GM23338 (cell line): ENCODE results near the gene MZB1.

ENCODE experiments used
- CREB1 ChIP-seq: fragments of 250-450 bp; sonication (Bioruptor Pico); IDR thresholded peaks from 2 replicates; pipeline ENCODE4 v1.5.0; 2020; ENCODE audit warnings: low read depth, mild to moderate bottlenecking, moderate library complexity
- CTCF ChIP-seq, 2 experiments: fragments of 200-600 bp in 1 of 2; sonication (generic) in 1 of 2; conservative IDR thresholded peaks; 2 replicates each; pipeline versions ENCODE4 v1.5.1 to v1.6.1; 2016 to 2017; ENCODE audit warnings: antibody characterized with exemption in 2 of 2, low read depth in 2 of 2, mild to moderate bottlenecking in 2 of 2, moderate library complexity in 1 of 2
- ETS1 ChIP-seq: IDR thresholded peaks from 2 replicates; pipeline ENCODE4 v1.6.1; 2016; ENCODE audit warnings: antibody characterized with exemption
- EZH2 ChIP-seq: fragments of 200-600 bp; sonication (generic); IDR thresholded peaks from one replicate; pipeline ENCODE4 v1.8.0; 2017; ENCODE audit warnings: antibody characterized with exemption, mild to moderate bottlenecking, low read depth; ENCODE audit not compliant: unreplicated experiment
- EZH2phosphoT487 ChIP-seq: fragments of 200-600 bp; sonication (generic); IDR thresholded peaks from one replicate; pipeline ENCODE4 v1.8.1; 2018; ENCODE audit warnings: antibody characterized with exemption; ENCODE audit not compliant: unreplicated experiment
- JUNB ChIP-seq: IDR thresholded peaks from one replicate; pipeline ENCODE4 v1.6.1; 2016; ENCODE audit warnings: antibody characterized with exemption; ENCODE audit not compliant: unreplicated experiment
- NANOG ChIP-seq: IDR thresholded peaks from 2 replicates; pipeline ENCODE4 v1.6.1; 2016; ENCODE audit warnings: antibody characterized with exemption, borderline replicate concordance
- POLR2AphosphoS5 ChIP-seq: IDR thresholded peaks from 2 replicates; pipeline ENCODE4 v1.6.1; 2016; ENCODE audit warnings: antibody characterized with exemption, low read depth
- STAT1 ChIP-seq: IDR thresholded peaks from one replicate; pipeline ENCODE4 v1.6.1; 2016; ENCODE audit warnings: antibody characterized with exemption; ENCODE audit not compliant: unreplicated experiment
- TF ChIP-seq, protein P1 (sequence below): fragments of 250-450 bp; sonication (Bioruptor Pico); IDR thresholded peaks from 2 replicates; pipeline ENCODE4 v1.5.0; 2020; ENCODE audit warnings: mild to moderate bottlenecking, moderate library complexity
- TF ChIP-seq, protein P2 (sequence below): IDR thresholded peaks from one replicate; pipeline ENCODE4 v1.6.1; 2018; ENCODE audit warnings: antibody characterized with exemption; ENCODE audit not compliant: unreplicated experiment

GRCh38 chr5:139402561-139403158 lies 12.9 kb upstream of the MZB1 start:
- peak; percentile 88 to 89 for TF ChIP-seq CTCF (conservative IDR thresholded peaks at IDR 0.05; ENCODE audit: low read depth in 2 of 2)
- TF ChIP-seq EZH2phosphoT487, result no peak
- TF ChIP-seq STAT1, result no peak
- TF ChIP-seq, protein P1, sequence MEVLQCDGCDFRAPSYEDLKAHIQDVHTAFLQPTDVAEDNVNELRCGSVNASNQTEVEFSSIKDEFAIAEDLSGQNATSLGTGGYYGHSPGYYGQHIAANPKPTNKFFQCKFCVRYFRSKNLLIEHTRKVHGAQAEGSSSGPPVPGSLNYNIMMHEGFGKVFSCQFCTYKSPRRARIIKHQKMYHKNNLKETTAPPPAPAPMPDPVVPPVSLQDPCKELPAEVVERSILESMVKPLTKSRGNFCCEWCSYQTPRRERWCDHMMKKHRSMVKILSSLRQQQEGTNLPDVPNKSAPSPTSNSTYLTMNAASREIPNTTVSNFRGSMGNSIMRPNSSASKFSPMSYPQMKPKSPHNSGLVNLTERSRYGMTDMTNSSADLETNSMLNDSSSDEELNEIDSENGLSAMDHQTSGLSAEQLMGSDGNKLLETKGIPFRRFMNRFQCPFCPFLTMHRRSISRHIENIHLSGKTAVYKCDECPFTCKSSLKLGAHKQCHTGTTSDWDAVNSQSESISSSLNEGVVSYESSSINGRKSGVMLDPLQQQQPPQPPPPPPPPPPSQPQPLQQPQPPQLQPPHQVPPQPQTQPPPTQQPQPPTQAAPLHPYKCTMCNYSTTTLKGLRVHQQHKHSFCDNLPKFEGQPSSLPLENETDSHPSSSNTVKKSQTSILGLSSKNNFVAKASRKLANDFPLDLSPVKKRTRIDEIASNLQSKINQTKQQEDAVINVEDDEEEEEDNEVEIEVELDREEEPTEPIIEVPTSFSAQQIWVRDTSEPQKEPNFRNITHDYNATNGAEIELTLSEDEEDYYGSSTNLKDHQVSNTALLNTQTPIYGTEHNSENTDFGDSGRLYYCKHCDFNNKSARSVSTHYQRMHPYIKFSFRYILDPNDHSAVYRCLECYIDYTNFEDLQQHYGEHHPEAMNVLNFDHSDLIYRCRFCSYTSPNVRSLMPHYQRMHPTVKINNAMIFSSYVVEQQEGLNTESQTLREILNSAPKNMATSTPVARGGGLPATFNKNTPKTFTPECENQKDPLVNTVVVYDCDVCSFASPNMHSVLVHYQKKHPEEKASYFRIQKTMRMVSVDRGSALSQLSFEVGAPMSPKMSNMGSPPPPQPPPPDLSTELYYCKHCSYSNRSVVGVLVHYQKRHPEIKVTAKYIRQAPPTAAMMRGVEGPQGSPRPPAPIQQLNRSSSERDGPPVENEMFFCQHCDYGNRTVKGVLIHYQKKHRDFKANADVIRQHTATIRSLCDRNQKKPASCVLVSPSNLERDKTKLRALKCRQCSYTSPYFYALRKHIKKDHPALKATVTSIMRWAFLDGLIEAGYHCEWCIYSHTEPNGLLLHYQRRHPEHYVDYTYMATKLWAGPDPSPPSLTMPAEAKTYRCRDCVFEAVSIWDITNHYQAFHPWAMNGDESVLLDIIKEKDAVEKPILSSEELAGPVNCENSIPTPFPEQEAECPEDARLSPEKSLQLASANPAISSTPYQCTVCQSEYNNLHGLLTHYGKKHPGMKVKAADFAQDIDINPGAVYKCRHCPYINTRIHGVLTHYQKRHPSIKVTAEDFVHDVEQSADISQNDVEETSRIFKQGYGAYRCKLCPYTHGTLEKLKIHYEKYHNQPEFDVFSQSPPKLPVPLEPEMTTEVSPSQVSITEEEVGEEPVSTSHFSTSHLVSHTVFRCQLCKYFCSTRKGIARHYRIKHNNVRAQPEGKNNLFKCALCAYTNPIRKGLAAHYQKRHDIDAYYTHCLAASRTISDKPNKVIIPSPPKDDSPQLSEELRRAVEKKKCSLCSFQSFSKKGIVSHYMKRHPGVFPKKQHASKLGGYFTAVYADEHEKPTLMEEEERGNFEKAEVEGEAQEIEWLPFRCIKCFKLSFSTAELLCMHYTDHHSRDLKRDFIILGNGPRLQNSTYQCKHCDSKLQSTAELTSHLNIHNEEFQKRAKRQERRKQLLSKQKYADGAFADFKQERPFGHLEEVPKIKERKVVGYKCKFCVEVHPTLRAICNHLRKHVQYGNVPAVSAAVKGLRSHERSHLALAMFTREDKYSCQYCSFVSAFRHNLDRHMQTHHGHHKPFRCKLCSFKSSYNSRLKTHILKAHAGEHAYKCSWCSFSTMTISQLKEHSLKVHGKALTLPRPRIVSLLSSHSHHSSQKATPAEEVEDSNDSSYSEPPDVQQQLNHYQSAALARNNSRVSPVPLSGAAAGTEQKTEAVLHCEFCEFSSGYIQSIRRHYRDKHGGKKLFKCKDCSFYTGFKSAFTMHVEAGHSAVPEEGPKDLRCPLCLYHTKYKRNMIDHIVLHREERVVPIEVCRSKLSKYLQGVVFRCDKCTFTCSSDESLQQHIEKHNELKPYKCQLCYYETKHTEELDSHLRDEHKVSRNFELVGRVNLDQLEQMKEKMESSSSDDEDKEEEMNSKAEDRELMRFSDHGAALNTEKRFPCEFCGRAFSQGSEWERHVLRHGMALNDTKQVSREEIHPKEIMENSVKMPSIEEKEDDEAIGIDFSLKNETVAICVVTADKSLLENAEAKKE (CRISPR knock-in tag), result no peak
- no peak for TF ChIP-seq CREB1 (CRISPR knock-in tag)
- TF ChIP-seq EZH2, result no peak
- no peak for TF ChIP-seq POLR2AphosphoS5
- TF ChIP-seq, protein P2, sequence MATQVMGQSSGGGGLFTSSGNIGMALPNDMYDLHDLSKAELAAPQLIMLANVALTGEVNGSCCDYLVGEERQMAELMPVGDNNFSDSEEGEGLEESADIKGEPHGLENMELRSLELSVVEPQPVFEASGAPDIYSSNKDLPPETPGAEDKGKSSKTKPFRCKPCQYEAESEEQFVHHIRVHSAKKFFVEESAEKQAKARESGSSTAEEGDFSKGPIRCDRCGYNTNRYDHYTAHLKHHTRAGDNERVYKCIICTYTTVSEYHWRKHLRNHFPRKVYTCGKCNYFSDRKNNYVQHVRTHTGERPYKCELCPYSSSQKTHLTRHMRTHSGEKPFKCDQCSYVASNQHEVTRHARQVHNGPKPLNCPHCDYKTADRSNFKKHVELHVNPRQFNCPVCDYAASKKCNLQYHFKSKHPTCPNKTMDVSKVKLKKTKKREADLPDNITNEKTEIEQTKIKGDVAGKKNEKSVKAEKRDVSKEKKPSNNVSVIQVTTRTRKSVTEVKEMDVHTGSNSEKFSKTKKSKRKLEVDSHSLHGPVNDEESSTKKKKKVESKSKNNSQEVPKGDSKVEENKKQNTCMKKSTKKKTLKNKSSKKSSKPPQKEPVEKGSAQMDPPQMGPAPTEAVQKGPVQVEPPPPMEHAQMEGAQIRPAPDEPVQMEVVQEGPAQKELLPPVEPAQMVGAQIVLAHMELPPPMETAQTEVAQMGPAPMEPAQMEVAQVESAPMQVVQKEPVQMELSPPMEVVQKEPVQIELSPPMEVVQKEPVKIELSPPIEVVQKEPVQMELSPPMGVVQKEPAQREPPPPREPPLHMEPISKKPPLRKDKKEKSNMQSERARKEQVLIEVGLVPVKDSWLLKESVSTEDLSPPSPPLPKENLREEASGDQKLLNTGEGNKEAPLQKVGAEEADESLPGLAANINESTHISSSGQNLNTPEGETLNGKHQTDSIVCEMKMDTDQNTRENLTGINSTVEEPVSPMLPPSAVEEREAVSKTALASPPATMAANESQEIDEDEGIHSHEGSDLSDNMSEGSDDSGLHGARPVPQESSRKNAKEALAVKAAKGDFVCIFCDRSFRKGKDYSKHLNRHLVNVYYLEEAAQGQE, result no peak
- TF ChIP-seq ETS1, result no peak
- TF ChIP-seq JUNB, result no peak
- TF ChIP-seq NANOG, result no peak
